GM19035 (cell line): ENCODE measurements around the gene KATNAL2.

Experiments
- ATAC-seq: cut with Tn5 transposase; IDR thresholded peaks from one replicate; pipeline ENCODE4 v1.9.1; 2021; ENCODE audit not compliant: unreplicated experiment

Gene KATNAL2

GRCh38 chr18:47110492-47111274 lies 193.3 kb downstream of the KATNAL2 start:
- no peak for ATAC-seq

DNA sequence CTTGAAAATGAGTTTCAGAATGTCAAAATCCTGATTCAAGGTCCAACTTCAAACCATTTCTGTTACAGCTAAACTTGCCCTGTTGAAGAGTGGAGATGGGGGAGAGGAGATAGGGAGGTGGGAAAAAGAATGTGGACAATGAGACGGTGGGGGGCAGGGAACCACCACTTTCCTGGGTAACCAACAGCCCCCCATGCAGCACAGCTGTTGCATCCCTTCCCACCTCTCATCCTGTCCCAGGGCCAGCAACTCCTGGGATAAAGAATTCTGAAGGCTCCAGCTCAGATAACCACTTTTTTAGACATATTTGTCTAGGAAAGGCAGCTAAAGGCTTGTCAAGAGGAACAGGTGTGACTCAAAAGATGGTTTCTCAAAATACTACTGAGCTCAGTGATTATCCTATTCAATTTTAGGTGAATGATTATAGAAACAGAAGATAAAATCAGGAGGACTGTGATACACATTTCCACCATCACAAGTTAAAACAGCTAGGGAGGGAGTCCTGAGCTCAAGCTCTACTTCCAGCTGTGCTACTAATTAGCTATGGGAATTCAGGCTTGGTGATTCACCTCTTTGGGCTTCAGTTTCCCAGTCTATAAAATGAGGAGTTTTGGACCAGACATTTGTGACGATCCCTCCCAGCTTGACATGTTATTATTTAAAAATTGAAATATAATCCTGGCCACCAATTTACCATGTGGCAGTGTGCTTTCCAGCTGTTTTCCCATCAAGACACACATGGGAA lies 196.6 kb downstream of the KATNAL2 start:
- no peak for ATAC-seq

GRCh38 chr18:47115205-47115604 lies 197.8 kb downstream of the KATNAL2 start:
- ATAC-seq = no peak

DNA sequence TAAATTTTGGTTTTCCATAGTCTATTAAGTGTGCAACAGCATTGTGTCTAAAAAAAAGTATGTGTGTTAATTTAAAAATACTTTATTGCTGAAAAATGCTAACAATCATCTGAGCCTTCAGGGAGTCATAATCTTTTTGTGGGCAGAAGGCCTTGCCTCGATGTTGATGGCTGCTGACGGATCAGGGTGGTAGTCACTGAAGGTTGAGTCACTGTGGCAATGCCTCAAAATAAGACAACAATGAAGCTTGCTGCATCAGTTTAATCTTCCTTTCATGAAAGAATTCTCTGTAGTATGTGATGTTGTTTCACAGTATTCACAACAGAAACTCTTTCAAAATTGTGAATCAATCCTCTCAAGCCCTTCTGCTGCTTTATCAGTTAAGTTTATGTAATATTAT lies 201.6 kb downstream of the KATNAL2 start:
- no peak for ATAC-seq

- ATAC-seq = no peak
These were observed 203.0 kb downstream of the KATNAL2 start for GRCh38 chr18:47120428-47120827.

- no peak for ATAC-seq
These were observed 203.7 kb downstream of the KATNAL2 start for GRCh38 chr18:47121146-47121545.

GRCh38 chr18:47141289-47141688 lies 223.9 kb downstream of the KATNAL2 start:
- no peak for ATAC-seq

GRCh38 chr18:47143153-47143552 lies 225.8 kb downstream of the KATNAL2 start:
- ATAC-seq = no peak

DNA sequence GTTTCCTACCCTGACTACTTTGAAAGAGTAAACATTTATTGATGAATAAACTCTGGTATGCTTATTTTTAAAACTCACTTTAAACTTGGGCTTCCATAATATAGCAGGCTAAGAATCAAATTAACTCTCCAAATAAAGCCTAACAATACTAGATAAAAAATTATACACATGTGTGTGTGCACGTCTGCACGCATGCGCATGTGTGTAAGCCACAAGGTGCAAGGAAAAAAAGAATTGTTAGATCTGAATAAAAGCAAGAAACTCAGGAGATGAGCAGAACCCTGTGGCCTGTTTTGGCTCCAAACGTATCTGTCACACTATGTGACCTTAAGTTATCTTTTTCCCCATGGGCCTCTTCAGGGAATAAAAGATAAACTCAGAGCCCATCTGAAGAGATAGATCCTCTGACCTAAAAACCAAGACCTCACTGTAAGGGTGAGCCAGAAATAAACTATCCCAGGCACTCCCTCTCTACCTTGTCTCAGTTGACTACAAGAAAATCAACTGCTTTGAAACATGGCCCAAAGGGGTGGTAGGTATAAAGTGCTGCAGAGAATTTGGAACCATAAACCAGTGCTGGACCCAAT lies 226.6 kb downstream of the KATNAL2 start:
- no peak for ATAC-seq

DNA sequence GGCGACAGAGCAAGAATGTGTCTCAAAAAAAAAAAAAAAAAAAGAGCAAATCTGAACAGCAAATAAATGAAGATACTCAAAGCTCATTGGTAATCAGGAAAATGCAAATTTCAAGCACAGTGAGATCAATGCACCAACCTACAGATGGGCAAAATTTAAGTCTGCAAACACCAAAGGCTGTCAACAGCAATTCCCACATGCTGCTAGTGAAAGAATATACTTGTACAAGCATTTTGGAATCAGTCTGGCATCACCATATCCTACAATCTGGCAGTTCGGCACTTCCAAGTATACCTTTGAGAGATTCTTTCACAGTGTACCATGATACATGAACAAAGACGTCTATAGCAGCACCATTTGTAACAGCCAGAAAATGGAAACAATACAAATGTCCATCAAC lies 228.8 kb downstream of the KATNAL2 start:
- no peak for ATAC-seq

DNA sequence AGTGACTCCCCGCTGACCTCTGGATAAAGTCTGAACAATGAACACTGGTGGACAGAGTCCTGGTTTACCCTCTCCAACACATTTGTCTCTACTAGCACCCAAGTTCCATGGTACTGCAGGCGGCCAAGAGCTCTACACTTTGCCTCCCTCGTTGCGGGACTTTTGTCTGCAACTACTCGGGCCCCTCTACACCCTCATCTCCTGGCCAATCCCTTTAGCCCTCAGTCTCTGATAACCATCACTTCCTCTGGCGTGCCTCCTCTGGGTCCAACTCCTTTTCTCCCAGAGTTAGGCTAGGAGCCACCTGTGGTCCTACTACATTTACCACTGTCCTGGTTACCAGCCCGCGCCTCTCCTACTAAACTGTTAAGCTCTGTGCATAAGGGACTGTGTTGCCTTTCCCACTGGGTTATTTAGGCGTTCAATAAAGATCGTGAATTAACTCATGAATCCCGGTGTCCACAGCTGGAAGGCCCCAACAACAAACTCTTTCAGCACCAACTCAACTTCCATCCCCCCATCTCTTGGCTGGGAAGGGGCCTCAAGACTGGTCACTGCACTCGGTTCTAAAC lies 232.1 kb downstream of the KATNAL2 start:
- no peak for ATAC-seq

GRCh38 chr18:47150029-47150823 lies 232.8 kb downstream of the KATNAL2 start, which contains the start of gene HDHD2:
Gene HDHD2, minus strand, starts transcription at chr18:47150500. Its CDS starts 14,061 bp downstream, at chr18:47136439.
- peak; percentile 86 for ATAC-seq

GRCh38 chr18:47150824-47151366 lies 233.5 kb downstream of the KATNAL2 start:
- peak; percentile 13 for ATAC-seq

DNA sequence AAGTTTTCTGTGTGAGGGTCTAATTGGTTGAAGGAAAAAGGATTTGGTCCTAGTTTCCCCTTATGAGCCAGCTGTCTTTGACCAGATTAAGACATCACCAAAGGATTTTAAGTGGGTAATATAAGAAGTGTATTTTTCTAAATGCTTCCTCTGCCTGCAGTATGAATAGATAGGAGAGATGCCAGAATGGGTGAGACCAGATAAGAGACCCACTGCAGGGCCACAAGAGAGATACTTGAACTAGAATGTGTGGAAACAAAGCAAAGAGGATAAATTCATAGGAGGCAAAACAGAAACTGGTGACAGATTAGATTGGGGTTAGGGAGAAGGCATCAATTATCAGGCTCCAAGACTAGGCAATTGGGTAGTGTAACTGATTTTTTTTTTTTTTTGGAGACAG lies 234.0 kb downstream of the KATNAL2 start:
- ATAC-seq = no peak
